HFF-Myc (cell line): Measurements from ENCODE around the gene TRAPPC6A.

ENCODE experiments used
- DNase-seq: peaks from one replicate; pipeline ENCODE4 v3.0.0-alpha.2; 2011; ENCODE audit warnings: low read depth; ENCODE audit errors: extremely low read depth
- H3K4me3 ChIP-seq: replicated peaks from 2 replicates; pipeline ENCODE4 v1.5.1; 2011; ENCODE audit warnings: low read depth, mild to moderate bottlenecking, control low read depth, low read length
- TF ChIP-seq, protein P1 (sequence below): IDR thresholded peaks from 2 replicates; pipeline ENCODE4 v1.5.1; 2012; ENCODE audit warnings: mild to moderate bottlenecking, low read depth, low read length, control low read depth; ENCODE audit errors: missing control alignments

The TRAPPC6A gene

GRCh38 chr19:45152504-45153338 lies 25.3 kb downstream of the TRAPPC6A start:
- DNase-seq = no peak
- no peak overlapping the region for H3K4me3 ChIP-seq
- TF ChIP-seq, protein P1, sequence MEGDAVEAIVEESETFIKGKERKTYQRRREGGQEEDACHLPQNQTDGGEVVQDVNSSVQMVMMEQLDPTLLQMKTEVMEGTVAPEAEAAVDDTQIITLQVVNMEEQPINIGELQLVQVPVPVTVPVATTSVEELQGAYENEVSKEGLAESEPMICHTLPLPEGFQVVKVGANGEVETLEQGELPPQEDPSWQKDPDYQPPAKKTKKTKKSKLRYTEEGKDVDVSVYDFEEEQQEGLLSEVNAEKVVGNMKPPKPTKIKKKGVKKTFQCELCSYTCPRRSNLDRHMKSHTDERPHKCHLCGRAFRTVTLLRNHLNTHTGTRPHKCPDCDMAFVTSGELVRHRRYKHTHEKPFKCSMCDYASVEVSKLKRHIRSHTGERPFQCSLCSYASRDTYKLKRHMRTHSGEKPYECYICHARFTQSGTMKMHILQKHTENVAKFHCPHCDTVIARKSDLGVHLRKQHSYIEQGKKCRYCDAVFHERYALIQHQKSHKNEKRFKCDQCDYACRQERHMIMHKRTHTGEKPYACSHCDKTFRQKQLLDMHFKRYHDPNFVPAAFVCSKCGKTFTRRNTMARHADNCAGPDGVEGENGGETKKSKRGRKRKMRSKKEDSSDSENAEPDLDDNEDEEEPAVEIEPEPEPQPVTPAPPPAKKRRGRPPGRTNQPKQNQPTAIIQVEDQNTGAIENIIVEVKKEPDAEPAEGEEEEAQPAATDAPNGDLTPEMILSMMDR = no peak

- no peak for DNase-seq
- H3K4me3 ChIP-seq = no peak overlapping the region
- TF ChIP-seq, protein P1 = no peak
These were observed 26.1 kb downstream of the TRAPPC6A start for GRCh38 chr19:45151821-45152503.

- no peak for DNase-seq
- H3K4me3 ChIP-seq = no peak overlapping the region
- TF ChIP-seq, protein P1 = no peak
These were observed 26.7 kb downstream of the TRAPPC6A start for GRCh38 chr19:45151320-45151719.

GRCh38 chr19:45150751-45151281 lies 27.2 kb downstream of the TRAPPC6A start:
- no peak overlapping the region for H3K4me3 ChIP-seq
- DNase-seq = no peak
- TF ChIP-seq, protein P1 = no peak

GRCh38 chr19:45150180-45150579 lies 27.9 kb downstream of the TRAPPC6A start:
- no peak overlapping the region for H3K4me3 ChIP-seq
- DNase-seq = no peak
- TF ChIP-seq, protein P1 = no peak

DNA sequence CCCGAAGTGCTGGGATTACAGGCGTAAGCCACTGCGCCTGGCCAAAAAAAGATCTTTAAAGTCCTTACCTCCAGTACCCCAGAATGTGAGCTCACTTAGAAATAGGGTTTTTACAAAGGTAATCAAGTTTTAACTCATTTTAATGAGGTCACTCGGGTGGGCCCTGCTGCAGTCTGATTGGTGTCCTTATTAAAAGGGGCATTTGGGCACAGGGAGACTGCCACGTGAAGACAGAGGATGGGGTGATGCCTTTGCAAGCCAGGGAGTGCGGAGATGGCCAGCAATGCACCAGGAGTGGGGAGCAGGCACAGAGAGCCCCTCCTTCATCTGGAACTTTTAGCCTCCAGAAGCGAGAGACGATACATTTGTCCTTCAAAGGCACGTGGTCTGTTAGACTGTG lies 28.9 kb downstream of the TRAPPC6A start:
- TF ChIP-seq, protein P1 = no peak
- no peak for DNase-seq
- no peak overlapping the region for H3K4me3 ChIP-seq
